Mononuclear cell (primary cell): ENCODE data around the gene BSDC1. TPM values are rescaled to one million over a fixed set of nuclear protein-coding genes. Genes with fewer than 3 reads are reported as not detected.

Experiments used
- H3K27me3 ChIP-seq: 2 replicates; pipeline ENCODE4 v1.6.0; 2011; ENCODE audit warnings: low read length, control low read depth; ENCODE audit not compliant: insufficient read depth
- H3K4me1 ChIP-seq: 2 replicates; pipeline ENCODE4 v1.5.1; 2011; ENCODE audit warnings: mild to moderate bottlenecking, low read length, control low read depth; ENCODE audit not compliant: insufficient read depth
- H3K4me3 ChIP-seq: 2 replicates; pipeline ENCODE4 v1.5.1; 2011; ENCODE audit warnings: mild to moderate bottlenecking, low read length, moderate library complexity
- H3K9me3 ChIP-seq: 2 replicates; pipeline ENCODE4 v1.5.1; 2011; ENCODE audit warnings: low read depth, mild to moderate bottlenecking, control low read depth, low read length
- total RNA-seq: library from RNA; depleted of rRNA; stranded (reverse); fragments of >200 nt; gene quantifications from one replicate; pipeline ENCODE4 v1.2.3, GENCODE V29; 2012

BSDC1 gene
- total RNA-seq, 1 donor, result 134 TPM

GRCh38 chr1:32327204-32327603 is 67.0 kb downstream of the BSDC1 start:
- peaks cover 17% of the 10 kb centered on the region for H3K4me1 ChIP-seq
- H3K4me3 ChIP-seq, result no peak overlapping the region
- H3K9me3 ChIP-seq, result no peaks in the 10 kb centered on the region
- no peaks in the 10 kb centered on the region for H3K27me3 ChIP-seq

DNA sequence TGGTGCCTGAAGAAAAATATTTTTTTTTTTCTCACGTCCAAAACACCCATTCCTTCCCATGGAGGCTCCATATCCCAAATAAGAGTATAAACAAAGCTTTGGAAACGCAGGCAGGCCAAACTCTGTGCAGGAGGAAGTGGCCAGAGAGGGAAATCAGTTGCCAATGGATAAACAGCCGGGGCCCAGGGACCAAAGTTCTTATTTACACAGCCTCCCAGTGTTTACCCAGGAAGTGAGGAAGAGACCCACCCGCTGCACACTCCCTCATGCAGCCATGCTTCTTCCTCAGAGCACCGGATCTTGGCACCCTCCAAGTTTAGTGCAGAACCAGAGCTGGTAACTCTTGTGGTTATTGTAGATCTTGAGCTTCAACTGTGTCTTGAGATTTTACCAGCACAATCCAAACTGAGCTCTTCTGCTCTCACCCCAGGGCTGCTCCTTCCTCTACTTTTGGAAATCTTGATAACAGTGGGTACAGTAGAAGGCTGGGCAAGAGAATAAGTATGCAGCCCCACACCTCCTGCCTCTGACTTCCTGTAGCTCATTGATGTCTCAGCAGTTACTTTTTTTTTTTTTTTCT is 72.4 kb downstream of the BSDC1 start:
- Histone ChIP-seq H3K27me3 (no peaks in the 10 kb centered on the region), H3K4me1 (peaks cover 51% of the 10 kb centered on the region), H3K4me3 (no peak overlapping the region), H3K9me3 (no peaks in the 10 kb centered on the region)

GRCh38 chr1:32318127-32318869 is 75.9 kb downstream of the BSDC1 start:
- H3K9me3 ChIP-seq, result no peaks in the 10 kb centered on the region
- no peak overlapping the region for H3K4me3 ChIP-seq
- H3K4me1 ChIP-seq, result peaks cover 51% of the 10 kb centered on the region
- no peaks in the 10 kb centered on the region for H3K27me3 ChIP-seq

GRCh38 chr1:32316903-32317277 is 77.4 kb downstream of the BSDC1 start:
- no peak overlapping the region for H3K4me3 ChIP-seq
- H3K9me3 ChIP-seq, result no peaks in the 10 kb centered on the region
- peaks cover 38% of the 10 kb centered on the region for H3K4me1 ChIP-seq
- no peaks in the 10 kb centered on the region for H3K27me3 ChIP-seq

Other genes starting within 250 kb of the BSDC1 start
- gene TXLNA, start 214.8 kb downstream of the BSDC1 start, total RNA-seq, result 10.5 TPM
- 3.7 TPM for gene CCDC28B, start 193.8 kb downstream of the BSDC1 start, total RNA-seq
- gene IQCC, start 188.8 kb downstream of the BSDC1 start, total RNA-seq, result 0.52 TPM
- not detected for gene DCDC2B, start 185.4 kb downstream of the BSDC1 start, total RNA-seq
- gene TMEM234, start 172.1 kb downstream of the BSDC1 start, total RNA-seq, result 6.6 TPM
- 122 TPM for gene EIF3I, start 172.0 kb downstream of the BSDC1 start, total RNA-seq
- not detected for gene FAM167B, start 147.2 kb downstream of the BSDC1 start, total RNA-seq
- 112 TPM for gene LCK, start 143.2 kb downstream of the BSDC1 start, total RNA-seq
- gene HDAC1, start 102.4 kb downstream of the BSDC1 start, total RNA-seq, result 58.8 TPM
- 39.9 TPM for gene MARCKSL1, start 58.2 kb downstream of the BSDC1 start, total RNA-seq
- gene FAM229A, start 32.0 kb downstream of the BSDC1 start, total RNA-seq, result 11.5 TPM
- not detected for gene TSSK3, start 31.9 kb downstream of the BSDC1 start, total RNA-seq
- gene ZBTB8B, start 70.6 kb upstream of the BSDC1 start, total RNA-seq, result not detected
- gene ZBTB8A, start 145.0 kb upstream of the BSDC1 start, total RNA-seq, result 0.21 TPM